ENCODE data around the gene ZC3H14. TPM values are rescaled to one million over a fixed set of nuclear protein-coding genes. Genes with fewer than 3 reads are reported as not detected.
A peak's percentile ranks its signal among the peaks of the same experiment; 100 is the strongest.

Gene ZC3H14
- total RNA-seq, 1 experiment from 2014 or later: 90.6 TPM

DNA sequence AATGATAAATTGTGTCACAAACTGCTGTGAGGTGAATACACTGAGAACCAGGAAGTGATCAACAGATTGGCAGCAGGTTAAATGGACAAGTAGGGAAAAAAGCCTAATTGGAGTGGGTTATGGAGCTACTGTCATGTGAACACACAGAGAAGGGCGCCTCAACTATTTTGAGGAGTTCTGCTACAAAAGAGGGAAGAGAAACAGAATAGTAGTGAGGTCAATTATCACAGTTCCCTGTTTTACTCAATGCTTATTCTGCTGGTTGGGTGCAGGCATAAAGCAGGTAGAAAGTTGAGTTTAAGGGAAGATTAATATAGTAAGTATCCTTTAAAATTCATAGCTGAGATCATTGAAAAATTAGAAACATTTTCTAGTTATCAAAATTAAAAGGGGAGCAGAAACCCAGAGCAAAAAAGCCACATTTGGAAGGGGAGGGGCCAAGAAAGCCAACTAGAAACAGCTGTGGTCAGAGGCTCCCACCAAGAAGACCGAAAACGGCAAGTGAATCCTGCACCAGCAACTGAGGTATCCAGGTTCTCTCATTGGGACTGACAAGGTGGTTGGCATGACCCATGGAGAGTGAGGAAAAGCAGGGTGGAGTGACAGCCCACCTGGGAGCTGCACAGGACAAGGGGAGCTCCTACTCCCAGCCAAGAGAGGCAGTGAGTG, 105.7 kb downstream of the ZC3H14 start:
- WGBS (ENCODE audit: extremely low coverage, insufficient read length, low lambda C conversion rate): no CpG with 5 or more reads among the region's 3 CpGs
- H2AFZ ChIP-seq (ENCODE audit: low read length): no peak overlapping the region
- 0 out of 7 replicates have a peak overlapping the region, but pooled peaks of 2 of the 3 experiments have one; percentile 9 to 34 for H3K27ac Mint-ChIP-seq

More for the DNA sequence above, 105.7 kb downstream of the ZC3H14 start:
- H3K56ac ChIP-seq (ENCODE audit: insufficient read length, low read depth, low read length): no peak overlapping the region
- H3K23me2 ChIP-seq (ENCODE audit: insufficient read length, low read depth, low read length, poor library complexity, severe bottlenecking): no peaks in the 10 kb centered on the region
- no peak overlapping the region for H2BK20ac ChIP-seq (ENCODE audit: low read depth, low read length, poor library complexity, severe bottlenecking)
- H3K27me3 ChIP-seq (ENCODE audit: insufficient read depth, low read length): no peaks in the 10 kb centered on the region
- H2BK12ac ChIP-seq (ENCODE audit: insufficient read length, low read depth, low read length): no peak overlapping the region
- no peak for DNase-seq
- Mint-ChIP-seq H3K9me3 (peaks cover 0 to 3% of the 10 kb centered on the region in 2 experiments; a peak in 2 of 5 replicates), H3K4me1 (no peaks in the 10 kb centered on the region), H3K4me3 (no peak overlapping the region), H3K27me3 (ENCODE audit: low read depth) (peaks cover 5% of the 10 kb centered on the region), H3K36me3 (ENCODE audit: insufficient read depth in 1 of 3, low read depth in 3 of 3) (no peaks in the 10 kb centered on the region; a peak in 1 of 7 replicates)
- H4K20me1 ChIP-seq (ENCODE audit: control insufficient read depth, insufficient read depth, insufficient read length): no peaks in the 10 kb centered on the region
- no peaks in the 10 kb centered on the region for H3K4me1 ChIP-seq (ENCODE audit: insufficient read depth, low read length)
- H3K4me2 ChIP-seq (ENCODE audit: insufficient read depth, insufficient read length, low read length): no peak overlapping the region
- TF ChIP-seq, protein P1, sequence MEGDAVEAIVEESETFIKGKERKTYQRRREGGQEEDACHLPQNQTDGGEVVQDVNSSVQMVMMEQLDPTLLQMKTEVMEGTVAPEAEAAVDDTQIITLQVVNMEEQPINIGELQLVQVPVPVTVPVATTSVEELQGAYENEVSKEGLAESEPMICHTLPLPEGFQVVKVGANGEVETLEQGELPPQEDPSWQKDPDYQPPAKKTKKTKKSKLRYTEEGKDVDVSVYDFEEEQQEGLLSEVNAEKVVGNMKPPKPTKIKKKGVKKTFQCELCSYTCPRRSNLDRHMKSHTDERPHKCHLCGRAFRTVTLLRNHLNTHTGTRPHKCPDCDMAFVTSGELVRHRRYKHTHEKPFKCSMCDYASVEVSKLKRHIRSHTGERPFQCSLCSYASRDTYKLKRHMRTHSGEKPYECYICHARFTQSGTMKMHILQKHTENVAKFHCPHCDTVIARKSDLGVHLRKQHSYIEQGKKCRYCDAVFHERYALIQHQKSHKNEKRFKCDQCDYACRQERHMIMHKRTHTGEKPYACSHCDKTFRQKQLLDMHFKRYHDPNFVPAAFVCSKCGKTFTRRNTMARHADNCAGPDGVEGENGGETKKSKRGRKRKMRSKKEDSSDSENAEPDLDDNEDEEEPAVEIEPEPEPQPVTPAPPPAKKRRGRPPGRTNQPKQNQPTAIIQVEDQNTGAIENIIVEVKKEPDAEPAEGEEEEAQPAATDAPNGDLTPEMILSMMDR (conservative IDR thresholded peaks at IDR 0.05): no peak
- H2AK5ac ChIP-seq (ENCODE audit: insufficient read length, low read length): no peak overlapping the region
- H4K8ac ChIP-seq (replicated peaks; ENCODE audit: insufficient read length, low read depth, low read length): no peak overlapping the region
- no peak overlapping the region for H2BK120ac ChIP-seq (ENCODE audit: low read depth, low read length, poor library complexity, severe bottlenecking)
- no peaks in the 10 kb centered on the region for H3K79me2 ChIP-seq (ENCODE audit: insufficient read depth, low read length)
- H3K4ac ChIP-seq (ENCODE audit: low read depth, low read length): no peak overlapping the region
- H3T11ph ChIP-seq (ENCODE audit: low read length): no peak overlapping the region
- no peak overlapping the region for H2BK15ac ChIP-seq (ENCODE audit: low read depth, low read length)
- H3K14ac ChIP-seq (ENCODE audit: insufficient read depth, low read length): no peak overlapping the region
- H3K23ac ChIP-seq (ENCODE audit: insufficient read length, low read depth, low read length): no peak overlapping the region
- no peak overlapping the region for H2BK5ac ChIP-seq (ENCODE audit: insufficient read length, low read length)
- H3K9me3 ChIP-seq (ENCODE audit: control insufficient read depth, low read depth, low read length): no peaks in the 10 kb centered on the region
- H3K27ac ChIP-seq (ENCODE audit: insufficient read length, low read depth, low read length): no peak overlapping the region
- H3K79me1 ChIP-seq (ENCODE audit: insufficient read depth, low read depth, low read length, poor library complexity, severe bottlenecking): no peaks in the 10 kb centered on the region
- no peak overlapping the region for H3K9ac ChIP-seq (ENCODE audit: extremely low read depth, insufficient read length, low read length)
- H3K18ac ChIP-seq (ENCODE audit: insufficient read length, low read depth, low read length): no peak overlapping the region
- H4K91ac ChIP-seq (ENCODE audit: insufficient read length, low read depth, low read length): no peak overlapping the region
- no peak overlapping the region for H4K5ac ChIP-seq (ENCODE audit: insufficient read length, low read depth, low read length)
